Osteoblast (primary cell): ENCODE data around the gene OTUD5. TPM values are rescaled to one million over a fixed set of nuclear protein-coding genes. Genes with fewer than 3 reads are reported as not detected.

ENCODE experiments used
- DNase-seq: peaks from one replicate; pipeline ENCODE4 v3.0.0; 2011; ENCODE audit warnings: low spot score, mixed read lengths; ENCODE audit not compliant: insufficient read length; ENCODE audit errors: missing footprints
- H2AFZ ChIP-seq: 2 replicates; pipeline ENCODE4 v1.6.0; 2011; ENCODE audit warnings: mild to moderate bottlenecking, low read length
- H3K27ac ChIP-seq: 2 replicates; pipeline ENCODE4 v1.5.1; 2011; ENCODE audit warnings: mild to moderate bottlenecking, low read depth, low read length, moderate library complexity
- H3K27me3 ChIP-seq: 2 replicates; pipeline ENCODE4 v1.6.0; 2012; ENCODE audit warnings: mild to moderate bottlenecking, control low read depth, inconsistent platforms, low read length, moderate library complexity; ENCODE audit not compliant: insufficient read depth
- H3K36me3 ChIP-seq: 2 replicates; pipeline ENCODE4 v1.5.1; 2011; ENCODE audit warnings: mild to moderate bottlenecking, low read length, control low read depth, moderate library complexity; ENCODE audit not compliant: insufficient read depth
- H3K4me1 ChIP-seq: 2 replicates; pipeline ENCODE4 v1.5.1; 2011; ENCODE audit warnings: mild to moderate bottlenecking, low read length, control low read depth, moderate library complexity; ENCODE audit not compliant: insufficient read depth
- H3K4me2 ChIP-seq: 2 replicates; pipeline ENCODE4 v1.6.0; 2011; ENCODE audit warnings: mild to moderate bottlenecking, low read length; ENCODE audit not compliant: insufficient read depth
- H3K4me3 ChIP-seq: fragments of 200-600 bp; sonication (generic); 3 replicates; pipeline ENCODE4 v1.5.1; 2012; ENCODE audit warnings: mild to moderate bottlenecking, low read length, inconsistent platforms; ENCODE audit not compliant: insufficient read depth
- H3K79me2 ChIP-seq: 2 replicates; pipeline ENCODE4 v1.6.0; 2012; ENCODE audit warnings: mild to moderate bottlenecking, low read length, control low read depth, inconsistent platforms; ENCODE audit not compliant: insufficient read depth
- H3K9me3 ChIP-seq: 2 replicates; pipeline ENCODE4 v1.5.1; 2011; ENCODE audit warnings: low read depth, low read length, control low read depth
- H4K20me1 ChIP-seq: 2 replicates; pipeline ENCODE4 v1.6.0; 2012; ENCODE audit warnings: mild to moderate bottlenecking, low read length, control low read depth; ENCODE audit not compliant: insufficient read depth
- total RNA-seq: library from RNA; depleted of rRNA; stranded (reverse); fragments of >200 nt; gene quantifications from 2 replicates; pipeline ENCODE4 v1.2.3, GENCODE V29; 2012
- TF ChIP-seq, protein P1 (sequence below): IDR thresholded peaks from 2 replicates; pipeline ENCODE4 v1.5.1; 2011; ENCODE audit warnings: mild to moderate bottlenecking, low read depth, low read length, moderate library complexity; ENCODE audit errors: extremely low read depth

The OTUD5 gene
- total RNA-seq, 1 donor: 33.7 TPM

DNA sequence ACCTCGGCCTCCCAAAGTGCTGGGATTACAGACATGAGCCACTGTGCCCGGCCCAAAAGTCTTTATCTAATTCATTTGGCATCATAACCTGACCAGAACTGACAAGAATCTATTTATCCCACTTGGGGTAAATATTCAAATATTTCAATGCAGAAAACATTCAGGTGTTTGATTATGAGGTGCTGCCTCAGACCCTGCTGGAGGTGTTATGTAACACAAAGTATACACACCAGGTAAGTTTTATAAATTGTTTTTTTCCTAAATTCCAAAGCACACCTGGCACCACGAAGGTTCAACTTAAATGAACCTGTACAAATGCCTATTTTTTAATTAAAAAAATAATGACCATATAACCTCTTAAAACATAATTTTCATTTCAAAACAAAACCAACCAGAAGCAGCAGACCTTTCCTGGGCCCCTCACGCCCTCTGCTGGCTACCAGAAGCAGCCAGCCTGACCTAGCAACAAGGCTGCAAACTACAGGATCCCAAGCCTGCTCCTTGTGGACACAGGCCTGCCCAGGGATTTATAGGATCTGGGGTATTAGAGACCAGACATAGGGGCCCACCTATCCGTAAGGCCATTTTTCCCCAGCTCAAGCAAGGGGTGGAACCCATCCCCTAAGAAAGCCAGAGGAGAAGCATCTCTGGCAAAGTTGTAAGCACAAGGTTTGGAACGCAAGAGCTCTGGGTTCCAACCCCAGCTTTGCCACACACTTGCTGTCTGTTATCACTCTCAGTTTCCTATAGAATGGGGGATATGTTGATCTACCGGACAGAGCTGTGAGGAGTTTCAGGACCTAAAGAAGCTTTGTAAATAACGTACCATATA lies 11.7 kb downstream of the OTUD5 start:
- Histone ChIP-seq H3K27ac (no peak overlapping the region), H3K4me3 (no peak overlapping the region), H3K9me3 (no peaks in the 10 kb centered on the region), H3K36me3 (peaks cover 13% of the 10 kb centered on the region), H3K4me1 (no peaks in the 10 kb centered on the region), H4K20me1 (peaks cover 21% of the 10 kb centered on the region), H3K27me3 (no peaks in the 10 kb centered on the region), H2AFZ (no peak overlapping the region), H3K79me2 (peaks cover 75% of the 10 kb centered on the region), H3K4me2 (no peak overlapping the region)
- peak; percentile 94 for DNase-seq
- TF ChIP-seq, protein P1, sequence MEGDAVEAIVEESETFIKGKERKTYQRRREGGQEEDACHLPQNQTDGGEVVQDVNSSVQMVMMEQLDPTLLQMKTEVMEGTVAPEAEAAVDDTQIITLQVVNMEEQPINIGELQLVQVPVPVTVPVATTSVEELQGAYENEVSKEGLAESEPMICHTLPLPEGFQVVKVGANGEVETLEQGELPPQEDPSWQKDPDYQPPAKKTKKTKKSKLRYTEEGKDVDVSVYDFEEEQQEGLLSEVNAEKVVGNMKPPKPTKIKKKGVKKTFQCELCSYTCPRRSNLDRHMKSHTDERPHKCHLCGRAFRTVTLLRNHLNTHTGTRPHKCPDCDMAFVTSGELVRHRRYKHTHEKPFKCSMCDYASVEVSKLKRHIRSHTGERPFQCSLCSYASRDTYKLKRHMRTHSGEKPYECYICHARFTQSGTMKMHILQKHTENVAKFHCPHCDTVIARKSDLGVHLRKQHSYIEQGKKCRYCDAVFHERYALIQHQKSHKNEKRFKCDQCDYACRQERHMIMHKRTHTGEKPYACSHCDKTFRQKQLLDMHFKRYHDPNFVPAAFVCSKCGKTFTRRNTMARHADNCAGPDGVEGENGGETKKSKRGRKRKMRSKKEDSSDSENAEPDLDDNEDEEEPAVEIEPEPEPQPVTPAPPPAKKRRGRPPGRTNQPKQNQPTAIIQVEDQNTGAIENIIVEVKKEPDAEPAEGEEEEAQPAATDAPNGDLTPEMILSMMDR: peak; percentile 93

DNA sequence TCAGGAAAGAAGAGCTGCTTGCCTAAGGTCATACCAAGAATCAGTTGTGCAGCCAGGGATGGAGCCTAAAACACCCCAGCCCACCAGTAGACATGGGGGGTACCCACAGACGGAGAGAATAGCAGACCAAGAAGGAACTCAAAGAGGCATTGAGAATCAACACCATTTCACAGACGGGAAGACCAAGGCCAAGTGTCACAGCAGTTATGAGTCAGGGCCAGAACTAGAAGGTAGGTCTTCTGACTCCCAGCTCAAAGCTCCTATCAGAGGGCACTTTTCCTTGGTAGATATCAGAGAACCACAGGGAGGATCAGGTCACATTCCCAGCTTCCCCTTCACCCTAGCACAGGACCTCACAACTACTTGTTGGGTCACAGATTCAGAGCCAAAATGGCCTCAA lies 14.5 kb downstream of the OTUD5 start:
- peaks cover 36% of the 10 kb centered on the region for H4K20me1 ChIP-seq
- no peak overlapping the region for H3K4me3 ChIP-seq
- no peak overlapping the region for H3K27ac ChIP-seq
- H3K4me2 ChIP-seq: no peak overlapping the region
- H3K27me3 ChIP-seq: no peaks in the 10 kb centered on the region
- no peaks in the 10 kb centered on the region for H3K9me3 ChIP-seq
- H3K36me3 ChIP-seq: peaks cover 25% of the 10 kb centered on the region
- peaks cover 81% of the 10 kb centered on the region for H3K79me2 ChIP-seq
- H3K4me1 ChIP-seq: peaks cover 3% of the 10 kb centered on the region
- DNase-seq: no peak
- TF ChIP-seq, protein P1: no peak
- H2AFZ ChIP-seq: no peak overlapping the region

DNA sequence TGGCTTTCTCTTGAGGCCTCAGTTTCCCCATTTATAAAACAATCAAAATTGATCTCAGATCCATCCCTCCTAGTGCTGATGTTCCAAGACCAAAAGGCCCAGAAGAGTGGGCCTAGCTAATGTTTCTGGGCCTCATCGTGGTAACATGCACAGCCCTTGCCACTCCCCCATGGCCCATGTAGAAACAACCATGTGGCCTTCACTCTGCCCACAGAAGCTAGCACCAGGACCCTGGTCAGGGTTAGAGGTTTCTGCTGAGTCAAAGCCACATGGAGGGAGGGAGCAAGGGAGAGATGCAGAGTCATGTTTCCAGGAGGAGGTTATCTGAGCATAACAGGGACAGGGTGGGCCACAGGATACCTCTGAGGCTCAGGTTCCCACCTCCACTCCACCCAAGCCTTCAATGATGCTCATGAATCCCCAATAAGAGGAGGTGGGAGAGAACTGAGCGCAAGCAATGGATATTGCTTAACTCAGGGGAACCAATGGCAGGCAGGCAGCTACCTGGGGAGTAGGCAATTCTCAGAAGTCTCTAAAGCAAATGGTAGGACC lies 16.9 kb downstream of the OTUD5 start:
- no peaks in the 10 kb centered on the region for H3K27me3 ChIP-seq
- TF ChIP-seq, protein P1: no peak
- DNase-seq: peak; percentile 72
- peaks cover 7% of the 10 kb centered on the region for H3K4me1 ChIP-seq
- peaks cover 79% of the 10 kb centered on the region for H3K79me2 ChIP-seq
- no peak overlapping the region for H3K4me3 ChIP-seq
- no peak overlapping the region for H3K27ac ChIP-seq
- H3K4me2 ChIP-seq: no peak overlapping the region
- H2AFZ ChIP-seq: no peak overlapping the region
- H4K20me1 ChIP-seq: peaks cover 34% of the 10 kb centered on the region
- peaks cover 25% of the 10 kb centered on the region for H3K36me3 ChIP-seq
- H3K9me3 ChIP-seq: no peaks in the 10 kb centered on the region

- Histone ChIP-seq H3K36me3 (peaks cover 31% of the 10 kb centered on the region), H3K4me3 (no peak overlapping the region), H3K9me3 (no peaks in the 10 kb centered on the region), H2AFZ (no peak overlapping the region), H3K79me2 (peaks cover 73% of the 10 kb centered on the region), H3K4me2 (no peak overlapping the region), H3K27ac (peak overlapping the region; percentile 20), H4K20me1 (peaks cover 34% of the 10 kb centered on the region), H3K27me3 (no peaks in the 10 kb centered on the region), H3K4me1 (peaks cover 7% of the 10 kb centered on the region)
- DNase-seq: no peak
- TF ChIP-seq, protein P1: no peak
These were observed 17.7 kb downstream of the OTUD5 start for GRCh38 chrX:48939524-48940228.
